Cerebellar cortex (tissue), 1 donor: ENCODE results near the gene VPS39.

Source experiments
- DNase-seq: peaks from one replicate; pipeline ENCODE4 v3.0.0-alpha.2; 2015; ENCODE audit warnings: low spot score

The VPS39 gene

GRCh38 chr15:42145546-42146455, 62.3 kb downstream of the VPS39 start:
- DNase-seq: no peak

GRCh38 chr15:42144841-42145375, 63.2 kb downstream of the VPS39 start:
- DNase-seq: no peak

- no peak for DNase-seq
These were observed 64.1 kb downstream of the VPS39 start for GRCh38 chr15:42143866-42144625.

GRCh38 chr15:42143356-42143755, 64.7 kb downstream of the VPS39 start:
- DNase-seq: no peak

- no peak for DNase-seq
These were observed 66.1 kb downstream of the VPS39 start for GRCh38 chr15:42141795-42142667.

GRCh38 chr15:42141246-42141645, 66.9 kb downstream of the VPS39 start:
- DNase-seq: no peak

- no peak for DNase-seq
These were observed 67.6 kb downstream of the VPS39 start for GRCh38 chr15:42140383-42141070.

- DNase-seq: no peak
These were observed 68.5 kb downstream of the VPS39 start for GRCh38 chr15:42139596-42139995.

GRCh38 chr15:42138968-42139386, 69.1 kb downstream of the VPS39 start:
- no peak for DNase-seq

- DNase-seq: no peak
These were observed 69.7 kb downstream of the VPS39 start for GRCh38 chr15:42138411-42138810.

- DNase-seq: peak; percentile 66
These were observed 70.4 kb downstream of the VPS39 start for GRCh38 chr15:42137461-42138261.

GRCh38 chr15:42136513-42136912, 71.6 kb downstream of the VPS39 start:
- DNase-seq: no peak

- DNase-seq: no peak
These were observed 72.8 kb downstream of the VPS39 start for GRCh38 chr15:42135351-42135750.

- DNase-seq: no peak
These were observed 73.4 kb downstream of the VPS39 start for GRCh38 chr15:42134617-42135245.

- DNase-seq: peak; percentile 30
These were observed 74.1 kb downstream of the VPS39 start for GRCh38 chr15:42133886-42134502.

GRCh38 chr15:42133356-42133755, 74.7 kb downstream of the VPS39 start:
- DNase-seq: no peak

GRCh38 chr15:42131826-42132806, 76.0 kb downstream of the VPS39 start:
- DNase-seq: peak; percentile 23

GRCh38 chr15:42131006-42131405, 77.1 kb downstream of the VPS39 start:
- no peak for DNase-seq
